HepG2 (cell line): ENCODE measurements around the gene PACS1. TPM values are rescaled to one million over a fixed set of nuclear protein-coding genes. Genes with fewer than 3 reads are reported as not detected.
A peak's percentile ranks its signal among the peaks of the same experiment; 100 is the strongest.

Experiments
- ARNT2 ChIP-seq: sonication (generic); formaldehyde crosslinking; IDR thresholded peaks from 2 replicates; pipeline ENCODE4 v1.8.0; 2022; ENCODE audit warnings: mild to moderate bottlenecking, low read depth, missing genetic modification reagents, moderate library complexity
- CCDC6 ChIP-seq: sonication (generic); formaldehyde crosslinking; IDR thresholded peaks from 2 replicates; pipeline ENCODE4 v1.8.1; 2022; ENCODE audit warnings: mild to moderate bottlenecking, missing genetic modification reagents, moderate library complexity
- CTCF ChIP-seq: sonication (generic); formaldehyde crosslinking; IDR thresholded peaks from 2 replicates; pipeline ENCODE4 v1.5.0; 2020; ENCODE audit warnings: mild to moderate bottlenecking, missing genetic modification reagents, moderate library complexity
- DNMT3B ChIP-seq: conservative IDR thresholded peaks from 2 replicates; pipeline ENCODE4 v1.6.1; 2016; ENCODE audit warnings: missing biosample characterization, control low read depth
- KDM2A ChIP-seq: sonication (generic); formaldehyde crosslinking; IDR thresholded peaks from 2 replicates; pipeline ENCODE4 v1.4.0; 2020; ENCODE audit warnings: low read depth, missing genetic modification reagents, borderline replicate concordance
- KDM5A ChIP-seq: fragments of 200-600 bp; sonication (generic); IDR thresholded peaks from 2 replicates; pipeline ENCODE4 v1.7.0; 2018; ENCODE audit warnings: antibody characterized with exemption, mild to moderate bottlenecking, low read length, borderline replicate concordance
- KDM6A ChIP-seq: IDR thresholded peaks from 2 replicates; pipeline ENCODE4 v1.6.1; 2016; ENCODE audit warnings: low read depth
- MAZ ChIP-seq, 2 experiments: sonication (generic) in 1 of 2; formaldehyde crosslinking in 1 of 2; IDR thresholded peaks; 2 replicates each; pipeline versions ENCODE4 v1.5.0 to v1.6.1; 2012 to 2020; ENCODE audit warnings: low read depth in 2 of 2, mild to moderate bottlenecking in 2 of 2, borderline replicate concordance in 1 of 2, improper control_type of control experiment in 1 of 2, low read length in 1 of 2, missing genetic modification reagents in 1 of 2, moderate library complexity in 1 of 2
- MED1 ChIP-seq: sonication (generic); formaldehyde crosslinking; IDR thresholded peaks from 2 replicates; pipeline ENCODE4 v1.4.0; 2020; ENCODE audit warnings: missing genetic modification reagents
- NONO ChIP-seq, 2 experiments: fragments of 450-650 bp in 1 of 2; sonication (generic) in 1 of 2; formaldehyde crosslinking in 1 of 2; IDR thresholded peaks in 1 of 2; conservative IDR thresholded peaks in 1 of 2; 2 replicates each; pipeline versions ENCODE4 v1.6.1 to v1.8.0; 2017 to 2022; ENCODE audit warnings: mild to moderate bottlenecking in 1 of 2, missing genetic modification reagents in 1 of 2, moderate library complexity in 1 of 2
- RFX3 ChIP-seq: IDR thresholded peaks from 2 replicates; pipeline ENCODE4 v1.6.1; 2016; ENCODE audit warnings: missing biosample characterization, missing genetic modification reagents
- SALL1 ChIP-seq: sonication (generic); formaldehyde crosslinking; IDR thresholded peaks from 2 replicates; pipeline ENCODE4 v1.8.0; 2022; ENCODE audit warnings: mild to moderate bottlenecking, missing genetic modification reagents
- SAP130 ChIP-seq: IDR thresholded peaks from 2 replicates; pipeline ENCODE4 v1.6.1; 2016; ENCODE audit warnings: low read depth
- SKI ChIP-seq: fragments of 450-650 bp; IDR thresholded peaks from one replicate; pipeline ENCODE4 v1.6.1; 2018; ENCODE audit warnings: mild to moderate bottlenecking; ENCODE audit not compliant: partially characterized antibody
- SNRNP70 ChIP-seq: fragments of 200-400 bp; formaldehyde crosslinking; IDR thresholded peaks from 2 replicates; pipeline ENCODE4 v1.6.1; 2017; ENCODE audit warnings: mild to moderate bottlenecking, low read depth, low read length, moderate library complexity
- TEF ChIP-seq: sonication (generic); formaldehyde crosslinking; IDR thresholded peaks from 2 replicates; pipeline ENCODE4 v1.5.0; 2020; ENCODE audit warnings: missing genetic modification reagents
- TERF1 ChIP-seq: sonication (generic); formaldehyde crosslinking; IDR thresholded peaks from 2 replicates; pipeline ENCODE4 v1.8.0; 2022; ENCODE audit warnings: mild to moderate bottlenecking, missing genetic modification reagents, moderate library complexity
- ZBTB38 ChIP-seq: sonication (generic); formaldehyde crosslinking; IDR thresholded peaks from 2 replicates; pipeline ENCODE4 v1.5.1; 2020; ENCODE audit warnings: mild to moderate bottlenecking, missing genetic modification reagents
- ZC3H4 ChIP-seq: sonication (generic); formaldehyde crosslinking; IDR thresholded peaks from 2 replicates; pipeline ENCODE4 v1.4.0; 2020; ENCODE audit warnings: missing genetic modification reagents, borderline replicate concordance
- ZNF121 ChIP-seq: sonication (generic); formaldehyde crosslinking; IDR thresholded peaks from 2 replicates; pipeline ENCODE4 v1.5.0; 2020; ENCODE audit warnings: mild to moderate bottlenecking, missing genetic modification reagents
- ZNF234 ChIP-seq: sonication (generic); formaldehyde crosslinking; conservative IDR thresholded peaks from 2 replicates; pipeline ENCODE4 v1.5.1; 2020; ENCODE audit warnings: mild to moderate bottlenecking, missing genetic modification reagents
- ZNF580 ChIP-seq: IDR thresholded peaks from 2 replicates; pipeline ENCODE4 v1.6.1; 2016; ENCODE audit warnings: low read depth, borderline replicate concordance
- ZNF777 ChIP-seq: sonication (generic); formaldehyde crosslinking; IDR thresholded peaks from 2 replicates; pipeline ENCODE4 v1.4.0; 2020; ENCODE audit warnings: missing genetic modification reagents
- polyA plus RNA-seq, 8 experiments: library from polyadenylated mRNA; depleted of rRNA in 3 of 8; stranded (reverse) in 7 of 8; unstranded in 1 of 8; fragments of >200 nt; fragmentation: Illumina TruSeq in 4 of 8; extraction: Trizol in 4 of 8; gene quantifications; 2 replicates each; pipeline versions ENCODE4 v1.2.1 to v1.2.3, GENCODE V29; 2011 to 2016; ENCODE audit warnings: low read depth in 4 of 8, missing spikeins in 1 of 8, mixed read lengths in 1 of 8; ENCODE audit not compliant: insufficient read depth in 1 of 8
- total RNA-seq, 5 experiments: library from RNA; depleted of rRNA; stranded (reverse); fragments of >200 nt; fragmentation: Illumina TruSeq; extraction: Trizol; gene quantifications; 2 replicates each; pipeline ENCODE4 v1.2.3, GENCODE V29; 2016; ENCODE audit warnings: low read depth in 1 of 5

Gene PACS1
- total and polyA plus RNA-seq, 2 of the 13 experiments (the other 11 are each of a cell fraction or from before 2014, with no cell fraction given): 7.6 to 8.6 TPM

- TF ChIP-seq TEF (CRISPR knock-in tag) (no peak), CTCF (CRISPR knock-in tag) (no peak), KDM5A (no peak), SKI (no peak), RFX3 (CRISPR knock-in tag) (no peak), ZNF234 (CRISPR knock-in tag) (0 out of 2 replicates have a peak, but pooled peaks have one; percentile 71), DNMT3B (CRISPR knock-in tag) (peak; percentile 95; the same call in 1 of the 2 replicates), ZNF121 (0 out of 2 replicates have a peak, but pooled peaks have one; percentile 23), ZBTB38 (CRISPR knock-in tag) (no peak), ARNT2 (CRISPR knock-in tag) (no peak), ZC3H4 (CRISPR knock-in tag) (peak; percentile 77; the same call in 1 of the 2 replicates), NONO (IDR thresholded peaks at IDR 0.05) (no peak), NONO (CRISPR knock-in tag; conservative IDR thresholded peaks at IDR 0.05) (no peak; the same call in 1 of the 2 replicates), TERF1 (CRISPR knock-in tag) (no peak; the same call in 1 of the 2 replicates), SALL1 (CRISPR knock-in tag) (peak; percentile 87), SAP130 (CRISPR knock-in tag) (peak; percentile 94), MAZ (IDR thresholded peaks at IDR 0.05; ENCODE audit: borderline replicate concordance, low read depth, low read length) (no peak), MAZ (CRISPR knock-in tag; IDR thresholded peaks at IDR 0.05; ENCODE audit: low read depth) (no peak), KDM6A (no peak), MED1 (CRISPR knock-in tag) (no peak), ZNF580 (CRISPR knock-in tag) (peak; percentile 57; the same call in 1 of the 2 replicates), SNRNP70 (no peak), ZNF777 (CRISPR knock-in tag) (no peak), CCDC6 (no peak), KDM2A (no peak)
Measured at GRCh38 chr11:66289548-66290329, 219.7 kb downstream of the PACS1 start (continued).
